A549 (cell line): ENCODE data around the gene NUMA1. TPM values are rescaled to one million over a fixed set of nuclear protein-coding genes. Genes with fewer than 3 reads are reported as not detected.

Experiments used
- ATAC-seq, 2 experiments: fragments of 200-7000 bp in 1 of 2; fragments of >200 bp in 1 of 2; cut with Nextera tagmentation in 1 of 2; cut with Tn5 transposase in 1 of 2; 3 replicates each; pipeline versions ENCODE4 v1.8.0 to v1.9.1; 2018 to 2020; ENCODE audit warnings: mild to moderate bottlenecking in 1 of 2, moderate library complexity in 1 of 2
- CTCF ChIA-PET: fragments of 300-600 bp; sonication (Branson Sonifier 250); formaldehyde crosslinking; extraction: SDS; loops from one replicate; lab custom pipeline; 2021; ENCODE audit warnings: antibody characterized with exemption, inconsistent platforms; lab: Yijun Ruan, JAX
- POLR2A ChIA-PET: fragments of 350-600 bp; formaldehyde crosslinking; extraction: SDS; loops from one replicate; lab custom pipeline; 2021; ENCODE audit warnings: antibody characterized with exemption, inconsistent platforms; lab: Yijun Ruan, JAX
- DNase-seq, 2 experiments: peaks; one replicate each; pipeline versions ENCODE4 v3.0.0 to v3.0.0-alpha.2; 2011 to 2016; ENCODE audit warnings: low read depth in 1 of 2, low spot score in 1 of 2
- FAIRE-seq: peaks from 2 replicates; lab custom pipeline; 2011; peaks lifted over from hg19 to GRCh38; lab: Jason Lieb, UNC
- H3K27ac ChIP-seq, 2 experiments: fragments of >200 bp; sonication (Bioruptor Twin); formaldehyde crosslinking; 3 replicates each; pipeline ENCODE4 v1.5.1; 2016 to 2017
- H3K4me1 ChIP-seq: fragments of >200 bp; sonication (Bioruptor Twin); formaldehyde crosslinking; 3 replicates; pipeline ENCODE4 v1.6.1; 2016
- H3K4me2 ChIP-seq: fragments of >200 bp; sonication (Bioruptor Twin); formaldehyde crosslinking; 3 replicates; pipeline ENCODE4 v1.6.1; 2016
- H3K4me3 ChIP-seq: fragments of >200 bp; sonication (Bioruptor Twin); formaldehyde crosslinking; 3 replicates; pipeline ENCODE4 v1.5.1; 2016
- H3K9me3 ChIP-seq: fragments of >200 bp; sonication (Bioruptor Twin); formaldehyde crosslinking; 3 replicates; pipeline ENCODE4 v1.6.1; 2016
- CEBPB ChIP-seq, 2 experiments: fragments of >200 bp in 1 of 2; sonication (Bioruptor Twin) in 1 of 2; formaldehyde crosslinking in 1 of 2; IDR thresholded peaks; 2 replicates each; pipeline ENCODE4 v1.6.1; 2012 to 2016
- CHD4 ChIP-seq: fragments of 200-600 bp; sonication (generic); IDR thresholded peaks from 2 replicates; pipeline ENCODE4 v1.6.1; 2016; ENCODE audit warnings: antibody characterized with exemption, mild to moderate bottlenecking, borderline replicate concordance
- EP300 ChIP-seq, 2 experiments: fragments of >200 bp; sonication (Bioruptor Twin); formaldehyde crosslinking; IDR thresholded peaks; 2 replicates in 1 of 2; 3 replicates in 1 of 2; pipeline ENCODE4 v1.6.1; 2016 to 2017
- HOXB5 ChIP-seq: fragments of 250-450 bp; sonication (Bioruptor Pico); IDR thresholded peaks from 2 replicates; pipeline ENCODE4 v1.5.0; 2020; ENCODE audit warnings: mild to moderate bottlenecking, moderate library complexity
- JUN ChIP-seq, 2 experiments: fragments of >200 bp; sonication (Bioruptor Twin); formaldehyde crosslinking; IDR thresholded peaks; 2 replicates in 1 of 2; 3 replicates in 1 of 2; pipeline ENCODE4 v1.6.1; 2016 to 2017
- KDM5A ChIP-seq: fragments of 200-600 bp; sonication (generic); IDR thresholded peaks from 2 replicates; pipeline ENCODE4 v1.6.1; 2016; ENCODE audit warnings: antibody characterized with exemption, mild to moderate bottlenecking
- MAZ ChIP-seq: fragments of 150-350 bp; IDR thresholded peaks from 2 replicates; pipeline ENCODE4 v1.6.1; 2014; ENCODE audit warnings: antibody characterized with exemption, low read depth, low read length, borderline replicate concordance
- MYC ChIP-seq: IDR thresholded peaks from 2 replicates; pipeline ENCODE4 v1.6.1; 2012; ENCODE audit warnings: mild to moderate bottlenecking, inconsistent platforms, low read length, improper control_type of control experiment, borderline replicate concordance
- PHF8 ChIP-seq: fragments of 200-600 bp; sonication (generic); IDR thresholded peaks from 2 replicates; pipeline ENCODE4 v1.6.1; 2016; ENCODE audit warnings: low read depth, mild to moderate bottlenecking, antibody characterized with exemption, moderate library complexity, borderline replicate concordance
- POLR2A ChIP-seq: IDR thresholded peaks from 2 replicates; pipeline ENCODE4 v1.6.1; 2012; ENCODE audit warnings: mild to moderate bottlenecking, low read length
- RCOR1 ChIP-seq: fragments of 150-350 bp; IDR thresholded peaks from 2 replicates; pipeline ENCODE4 v1.6.1; 2014; ENCODE audit warnings: antibody characterized with exemption, low read length, low read depth
- RFX5 ChIP-seq: fragments of 450-650 bp; IDR thresholded peaks from 2 replicates; pipeline ENCODE4 v1.7.1; 2014; ENCODE audit warnings: antibody characterized with exemption, mild to moderate bottlenecking, moderate library complexity
- TFCP2L1 ChIP-seq: fragments of 250-450 bp; sonication (Bioruptor Pico); IDR thresholded peaks from 2 replicates; pipeline ENCODE4 v1.5.0; 2021; ENCODE audit warnings: mild to moderate bottlenecking
- ZNF302 ChIP-seq: fragments of 250-450 bp; sonication (Bioruptor Pico); IDR thresholded peaks from 2 replicates; pipeline ENCODE4 v1.9.0; 2021; ENCODE audit warnings: inconsistent platforms, mild to moderate bottlenecking, moderate library complexity
- WGBS: methylation state at CpG from one replicate; pipeline ENCODE4 v1.1.6; 2017; ENCODE audit errors: missing lambda C conversion rate; 5-methylcytosine and 5-hydroxymethylcytosine counted together
- polyA minus RNA-seq: library from RNA; depleted of rRNA, polyadenylated mRNA; stranded (reverse); fragments of >200 nt; gene quantifications from 2 replicates; pipeline ENCODE4 v1.2.3, GENCODE V29; 2011; rRNA and poly(A)+ RNA removed
- polyA plus RNA-seq, 4 experiments: library from polyadenylated mRNA; depleted of rRNA in 3 of 4; stranded (reverse); fragments of >200 nt; fragmentation: RNase III in 1 of 4; extraction: RNeasy Plus Mini Kit Qiagen cat#74134 plus additional on column Dnase treatment in 1 of 4; gene quantifications; 2 replicates in 3 of 4; 3 replicates in 1 of 4; pipeline ENCODE4 v1.2.3, GENCODE V29; 2011 to 2017
- TF ChIP-seq, protein P1 (sequence below): IDR thresholded peaks from 2 replicates; pipeline ENCODE4 v1.6.1; 2012
- TF ChIP-seq, protein P2 (sequence below): fragments of 200-600 bp; sonication (generic); IDR thresholded peaks from 2 replicates; pipeline ENCODE4 v1.6.1; 2016; ENCODE audit warnings: antibody characterized with exemption, mild to moderate bottlenecking, moderate library complexity
- TF ChIP-seq, protein P3 (sequence below): IDR thresholded peaks from 2 replicates; pipeline ENCODE4 v1.6.1; 2012
- TF ChIP-seq, protein P4 (sequence below): fragments of 250-450 bp; sonication (Bioruptor Pico); IDR thresholded peaks from 2 replicates; pipeline ENCODE4 v1.5.0; 2021; ENCODE audit warnings: mild to moderate bottlenecking, moderate library complexity, borderline replicate concordance
- TF ChIP-seq, protein P5 (sequence below): fragments of >200 bp; sonication (Bioruptor Twin); formaldehyde crosslinking; IDR thresholded peaks from 3 replicates; pipeline ENCODE4 v1.6.1; 2016
- TF ChIP-seq, protein P6 (sequence below): IDR thresholded peaks from 2 replicates; pipeline ENCODE4 v1.6.1; 2012; ENCODE audit warnings: low read depth, borderline replicate concordance
- TF ChIP-seq, protein P7 (sequence below): fragments of >200 bp; sonication (Bioruptor Twin); formaldehyde crosslinking; IDR thresholded peaks from 2 replicates; pipeline ENCODE4 v1.6.1; 2016

Gene NUMA1, protein sequence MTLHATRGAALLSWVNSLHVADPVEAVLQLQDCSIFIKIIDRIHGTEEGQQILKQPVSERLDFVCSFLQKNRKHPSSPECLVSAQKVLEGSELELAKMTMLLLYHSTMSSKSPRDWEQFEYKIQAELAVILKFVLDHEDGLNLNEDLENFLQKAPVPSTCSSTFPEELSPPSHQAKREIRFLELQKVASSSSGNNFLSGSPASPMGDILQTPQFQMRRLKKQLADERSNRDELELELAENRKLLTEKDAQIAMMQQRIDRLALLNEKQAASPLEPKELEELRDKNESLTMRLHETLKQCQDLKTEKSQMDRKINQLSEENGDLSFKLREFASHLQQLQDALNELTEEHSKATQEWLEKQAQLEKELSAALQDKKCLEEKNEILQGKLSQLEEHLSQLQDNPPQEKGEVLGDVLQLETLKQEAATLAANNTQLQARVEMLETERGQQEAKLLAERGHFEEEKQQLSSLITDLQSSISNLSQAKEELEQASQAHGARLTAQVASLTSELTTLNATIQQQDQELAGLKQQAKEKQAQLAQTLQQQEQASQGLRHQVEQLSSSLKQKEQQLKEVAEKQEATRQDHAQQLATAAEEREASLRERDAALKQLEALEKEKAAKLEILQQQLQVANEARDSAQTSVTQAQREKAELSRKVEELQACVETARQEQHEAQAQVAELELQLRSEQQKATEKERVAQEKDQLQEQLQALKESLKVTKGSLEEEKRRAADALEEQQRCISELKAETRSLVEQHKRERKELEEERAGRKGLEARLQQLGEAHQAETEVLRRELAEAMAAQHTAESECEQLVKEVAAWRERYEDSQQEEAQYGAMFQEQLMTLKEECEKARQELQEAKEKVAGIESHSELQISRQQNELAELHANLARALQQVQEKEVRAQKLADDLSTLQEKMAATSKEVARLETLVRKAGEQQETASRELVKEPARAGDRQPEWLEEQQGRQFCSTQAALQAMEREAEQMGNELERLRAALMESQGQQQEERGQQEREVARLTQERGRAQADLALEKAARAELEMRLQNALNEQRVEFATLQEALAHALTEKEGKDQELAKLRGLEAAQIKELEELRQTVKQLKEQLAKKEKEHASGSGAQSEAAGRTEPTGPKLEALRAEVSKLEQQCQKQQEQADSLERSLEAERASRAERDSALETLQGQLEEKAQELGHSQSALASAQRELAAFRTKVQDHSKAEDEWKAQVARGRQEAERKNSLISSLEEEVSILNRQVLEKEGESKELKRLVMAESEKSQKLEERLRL (N-terminal part only)
- polyA plus RNA-seq (2011; rRNA removed), result 51.5 and 64.6 TPM in 2 replicates
- polyA plus RNA-seq (2012; cell fraction: cytosol; rRNA removed), result 50.6 and 60.4 TPM in 2 replicates
- polyA plus RNA-seq (2012; cell fraction: nucleus; rRNA removed), result 179 and 261 TPM in 2 replicates
- polyA plus RNA-seq (2017; fragmentation: RNase III; extraction: RNeasy Plus Mini Kit Qiagen cat#74134 plus additional on column Dnase treatment), result 56.3 to 65.8 TPM (median 64.5 TPM) in 3 replicates
- polyA minus RNA-seq, result 177 and 183 TPM in 2 replicates

DNA sequence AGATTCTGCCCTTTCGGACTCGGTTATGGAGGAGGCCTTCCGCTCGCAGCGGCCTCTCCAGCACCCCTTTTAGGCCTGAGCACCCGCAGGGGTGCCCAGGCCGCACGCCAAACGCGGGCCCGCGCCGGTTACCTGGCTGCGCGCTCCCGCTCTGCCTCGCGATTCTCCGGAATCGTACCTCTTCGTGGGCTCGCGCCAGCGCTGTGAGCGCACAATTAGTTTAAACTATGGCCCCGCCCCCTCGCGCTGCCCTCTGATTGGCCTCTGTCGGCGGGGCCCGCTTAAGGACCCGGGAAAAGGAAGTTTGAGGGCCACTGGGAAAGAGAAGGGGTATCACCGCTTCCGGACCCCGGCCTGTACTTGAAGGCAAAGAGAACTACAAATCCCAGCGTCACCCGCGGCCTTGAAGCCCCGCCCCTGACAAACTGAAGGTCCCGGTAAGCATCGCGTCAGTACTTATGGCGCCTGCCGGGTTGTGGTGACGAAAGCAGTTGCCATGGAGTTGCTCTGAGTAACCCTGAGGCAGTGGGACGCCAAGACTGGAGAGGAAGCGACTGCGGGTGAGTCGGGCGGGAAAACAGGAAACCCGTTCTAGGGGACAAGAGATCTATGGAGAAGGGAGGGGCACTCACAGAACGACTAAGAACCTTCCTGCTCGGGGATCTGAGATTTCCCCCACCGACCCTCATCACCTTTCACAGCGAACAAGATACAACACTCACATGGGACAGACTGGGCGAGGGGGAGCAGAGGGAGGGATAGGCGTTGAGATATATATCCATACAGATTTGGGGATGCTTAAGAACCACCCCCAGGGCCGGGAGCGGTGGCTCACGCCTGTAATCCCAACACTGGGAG is at the start of gene NUMA1, which contains the start of gene LRRC51:
TSS of gene NUMA1 (minus strand) at position 217 of the 858 bp plus-strand sequence. CDS start 44,599 bp downstream, outside the sequence.
TSS of gene LRRC51 (plus strand) at position 525 of the 858 bp plus-strand sequence. CDS start 8,234 bp downstream, outside the sequence.
- Histone ChIP-seq H3K4me3 (peak within 1 kb of the TSS; percentile 85), H3K27ac (peak within 1 kb of the TSS; percentile 90), H3K9me3 (no peaks in the 10 kb centered on the region), H3K4me1 (peaks cover 19% of the 10 kb centered on the region), H3K4me2 (peak within 1 kb of the TSS; percentile 96)
- ChIA-PET POLR2A (no interaction called here), CTCF (interaction anchor here (0.7 to 2.5 kb wide), 5 partner anchors 11 to 351 kb away, joined by 3 to 50 read pairs (median 10); no protein-coding TSS in a partner anchor)
- WGBS, result 2% methylated on average over 33 of the region's 60 CpGs
- ATAC-seq (peak; percentile 96 to 97), DNase-seq (peak; percentile 91 to 100), FAIRE-seq (peak; percentile 81)
- TF ChIP-seq TFCP2L1 (CRISPR knock-in tag) (0 out of 2 replicates have a peak, but pooled peaks have one; percentile 49), CHD4 (peak; percentile 55; the same call in 1 of the 2 replicates), EP300 (IDR thresholded peaks at IDR 0.05) (no peak), CEBPB (IDR thresholded peaks at IDR 0.05) (0 out of 4 replicates have a peak, but pooled peaks of 1 of the 2 experiments have one; percentile 19), RFX5 (peak; percentile 98), MYC (0 out of 2 replicates have a peak, but pooled peaks have one; percentile 20), POLR2A (peak; percentile 54), MAZ (no peak; the same call in 1 of the 2 replicates), KDM5A (no peak), RCOR1 (no peak), ZNF302 (CRISPR knock-in tag) (no peak), HOXB5 (CRISPR knock-in tag) (peak; percentile 35; the same call in 1 of the 2 replicates), PHF8 (peak; percentile 69), JUN (IDR thresholded peaks at IDR 0.05) (peak; percentile 23 to 62; a peak in 2 of 5 replicates)
- TF ChIP-seq, protein P1, sequence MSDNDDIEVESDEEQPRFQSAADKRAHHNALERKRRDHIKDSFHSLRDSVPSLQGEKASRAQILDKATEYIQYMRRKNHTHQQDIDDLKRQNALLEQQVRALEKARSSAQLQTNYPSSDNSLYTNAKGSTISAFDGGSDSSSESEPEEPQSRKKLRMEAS, result peak; percentile 29; the same call in 1 of the 2 replicates
- TF ChIP-seq, protein P2, sequence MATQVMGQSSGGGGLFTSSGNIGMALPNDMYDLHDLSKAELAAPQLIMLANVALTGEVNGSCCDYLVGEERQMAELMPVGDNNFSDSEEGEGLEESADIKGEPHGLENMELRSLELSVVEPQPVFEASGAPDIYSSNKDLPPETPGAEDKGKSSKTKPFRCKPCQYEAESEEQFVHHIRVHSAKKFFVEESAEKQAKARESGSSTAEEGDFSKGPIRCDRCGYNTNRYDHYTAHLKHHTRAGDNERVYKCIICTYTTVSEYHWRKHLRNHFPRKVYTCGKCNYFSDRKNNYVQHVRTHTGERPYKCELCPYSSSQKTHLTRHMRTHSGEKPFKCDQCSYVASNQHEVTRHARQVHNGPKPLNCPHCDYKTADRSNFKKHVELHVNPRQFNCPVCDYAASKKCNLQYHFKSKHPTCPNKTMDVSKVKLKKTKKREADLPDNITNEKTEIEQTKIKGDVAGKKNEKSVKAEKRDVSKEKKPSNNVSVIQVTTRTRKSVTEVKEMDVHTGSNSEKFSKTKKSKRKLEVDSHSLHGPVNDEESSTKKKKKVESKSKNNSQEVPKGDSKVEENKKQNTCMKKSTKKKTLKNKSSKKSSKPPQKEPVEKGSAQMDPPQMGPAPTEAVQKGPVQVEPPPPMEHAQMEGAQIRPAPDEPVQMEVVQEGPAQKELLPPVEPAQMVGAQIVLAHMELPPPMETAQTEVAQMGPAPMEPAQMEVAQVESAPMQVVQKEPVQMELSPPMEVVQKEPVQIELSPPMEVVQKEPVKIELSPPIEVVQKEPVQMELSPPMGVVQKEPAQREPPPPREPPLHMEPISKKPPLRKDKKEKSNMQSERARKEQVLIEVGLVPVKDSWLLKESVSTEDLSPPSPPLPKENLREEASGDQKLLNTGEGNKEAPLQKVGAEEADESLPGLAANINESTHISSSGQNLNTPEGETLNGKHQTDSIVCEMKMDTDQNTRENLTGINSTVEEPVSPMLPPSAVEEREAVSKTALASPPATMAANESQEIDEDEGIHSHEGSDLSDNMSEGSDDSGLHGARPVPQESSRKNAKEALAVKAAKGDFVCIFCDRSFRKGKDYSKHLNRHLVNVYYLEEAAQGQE, result peak; percentile 45; the same call in 1 of the 2 replicates
- TF ChIP-seq, protein P3, sequence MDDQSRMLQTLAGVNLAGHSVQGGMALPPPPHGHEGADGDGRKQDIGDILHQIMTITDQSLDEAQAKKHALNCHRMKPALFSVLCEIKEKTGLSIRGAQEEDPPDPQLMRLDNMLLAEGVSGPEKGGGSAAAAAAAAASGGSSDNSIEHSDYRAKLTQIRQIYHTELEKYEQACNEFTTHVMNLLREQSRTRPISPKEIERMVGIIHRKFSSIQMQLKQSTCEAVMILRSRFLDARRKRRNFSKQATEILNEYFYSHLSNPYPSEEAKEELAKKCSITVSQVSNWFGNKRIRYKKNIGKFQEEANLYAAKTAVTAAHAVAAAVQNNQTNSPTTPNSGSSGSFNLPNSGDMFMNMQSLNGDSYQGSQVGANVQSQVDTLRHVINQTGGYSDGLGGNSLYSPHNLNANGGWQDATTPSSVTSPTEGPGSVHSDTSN, result no peak
- TF ChIP-seq, protein P4, sequence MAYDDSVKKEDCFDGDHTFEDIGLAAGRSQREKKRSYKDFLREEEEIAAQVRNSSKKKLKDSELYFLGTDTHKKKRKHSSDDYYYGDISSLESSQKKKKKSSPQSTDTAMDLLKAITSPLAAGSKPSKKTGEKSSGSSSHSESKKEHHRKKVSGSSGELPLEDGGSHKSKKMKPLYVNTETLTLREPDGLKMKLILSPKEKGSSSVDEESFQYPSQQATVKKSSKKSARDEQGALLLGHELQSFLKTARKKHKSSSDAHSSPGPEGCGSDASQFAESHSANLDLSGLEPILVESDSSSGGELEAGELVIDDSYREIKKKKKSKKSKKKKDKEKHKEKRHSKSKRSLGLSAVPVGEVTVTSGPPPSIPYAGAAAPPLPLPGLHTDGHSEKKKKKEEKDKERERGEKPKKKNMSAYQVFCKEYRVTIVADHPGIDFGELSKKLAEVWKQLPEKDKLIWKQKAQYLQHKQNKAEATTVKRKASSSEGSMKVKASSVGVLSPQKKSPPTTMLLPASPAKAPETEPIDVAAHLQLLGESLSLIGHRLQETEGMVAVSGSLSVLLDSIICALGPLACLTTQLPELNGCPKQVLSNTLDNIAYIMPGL (CRISPR knock-in tag), result no peak
- TF ChIP-seq, protein P5, sequence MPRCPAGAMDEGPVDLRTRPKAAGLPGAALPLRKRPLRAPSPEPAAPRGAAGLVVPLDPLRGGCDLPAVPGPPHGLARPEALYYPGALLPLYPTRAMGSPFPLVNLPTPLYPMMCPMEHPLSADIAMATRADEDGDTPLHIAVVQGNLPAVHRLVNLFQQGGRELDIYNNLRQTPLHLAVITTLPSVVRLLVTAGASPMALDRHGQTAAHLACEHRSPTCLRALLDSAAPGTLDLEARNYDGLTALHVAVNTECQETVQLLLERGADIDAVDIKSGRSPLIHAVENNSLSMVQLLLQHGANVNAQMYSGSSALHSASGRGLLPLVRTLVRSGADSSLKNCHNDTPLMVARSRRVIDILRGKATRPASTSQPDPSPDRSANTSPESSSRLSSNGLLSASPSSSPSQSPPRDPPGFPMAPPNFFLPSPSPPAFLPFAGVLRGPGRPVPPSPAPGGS, result no peak; the same call in 2 of the 3 replicates
- TF ChIP-seq, protein P6, sequence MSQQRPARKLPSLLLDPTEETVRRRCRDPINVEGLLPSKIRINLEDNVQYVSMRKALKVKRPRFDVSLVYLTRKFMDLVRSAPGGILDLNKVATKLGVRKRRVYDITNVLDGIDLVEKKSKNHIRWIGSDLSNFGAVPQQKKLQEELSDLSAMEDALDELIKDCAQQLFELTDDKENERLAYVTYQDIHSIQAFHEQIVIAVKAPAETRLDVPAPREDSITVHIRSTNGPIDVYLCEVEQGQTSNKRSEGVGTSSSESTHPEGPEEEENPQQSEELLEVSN, result peak; percentile 73
- TF ChIP-seq, protein P7, sequence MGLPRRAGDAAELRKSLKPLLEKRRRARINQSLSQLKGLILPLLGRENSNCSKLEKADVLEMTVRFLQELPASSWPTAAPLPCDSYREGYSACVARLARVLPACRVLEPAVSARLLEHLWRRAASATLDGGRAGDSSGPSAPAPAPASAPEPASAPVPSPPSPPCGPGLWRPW, result no peak
